SK-N-SH treated with all-trans-retinoic acid at 6 μM for 48 hours (cell line): ENCODE measurements around the gene ADAMTSL1.

ENCODE experiments used
- ATAC-seq: fragments of 200-7000 bp; cut with Tn5 transposase; 3 replicates; pipeline ENCODE4 v1.9.1; 2020; ENCODE audit warnings: mild to moderate bottlenecking, moderate library complexity
- ARNTL ChIP-seq: fragments of 450-650 bp; formaldehyde crosslinking; IDR thresholded peaks from 2 replicates; pipeline ENCODE4 v1.5.0; 2020; ENCODE audit warnings: low read depth, mild to moderate bottlenecking, moderate library complexity, borderline replicate concordance
- BACH2 ChIP-seq: fragments of 250-450 bp; sonication (Bioruptor Pico); IDR thresholded peaks from 2 replicates; pipeline ENCODE4 v1.9.0; 2021; ENCODE audit warnings: mild to moderate bottlenecking, borderline replicate concordance
- CREB5 ChIP-seq: fragments of 250-450 bp; sonication (Bioruptor Pico); IDR thresholded peaks from 2 replicates; pipeline ENCODE4 v1.5.1; 2020; ENCODE audit warnings: low read depth, mild to moderate bottlenecking, moderate library complexity
- CSDC2 ChIP-seq: fragments of 250-450 bp; sonication (Bioruptor Pico); IDR thresholded peaks from 2 replicates; pipeline ENCODE4 v1.5.0; 2020; ENCODE audit warnings: mild to moderate bottlenecking, moderate library complexity
- ESRRG ChIP-seq: fragments of 250-450 bp; sonication (Bioruptor Pico); IDR thresholded peaks from 2 replicates; pipeline ENCODE4 v1.6.1; 2021; ENCODE audit warnings: mild to moderate bottlenecking
- ISL1 ChIP-seq: fragments of 250-450 bp; sonication (Bioruptor Pico); IDR thresholded peaks from 2 replicates; pipeline ENCODE4 v2.1.2; 2022; ENCODE audit warnings: mild to moderate bottlenecking, moderate library complexity
- OSR1 ChIP-seq: fragments of 250-450 bp; sonication (Bioruptor Pico); IDR thresholded peaks from 2 replicates; pipeline ENCODE4 v1.8.0; 2022; ENCODE audit warnings: moderate library complexity, mild to moderate bottlenecking, inconsistent platforms
- RARB ChIP-seq: fragments of 250-450 bp; sonication (Bioruptor Pico); IDR thresholded peaks from 2 replicates; pipeline ENCODE4 v1.8.0; 2021; ENCODE audit warnings: mild to moderate bottlenecking, moderate library complexity
- SNAI2 ChIP-seq: fragments of 250-450 bp; sonication (Bioruptor Pico); IDR thresholded peaks from 2 replicates; pipeline ENCODE4 v1.5.0; 2020; ENCODE audit warnings: mild to moderate bottlenecking, moderate library complexity
- TCF4 ChIP-seq: fragments of 250-450 bp; sonication (Bioruptor Pico); IDR thresholded peaks from 2 replicates; pipeline ENCODE4 v1.8.0; 2021; ENCODE audit warnings: mild to moderate bottlenecking, moderate library complexity, borderline replicate concordance
- TOX ChIP-seq: fragments of 250-450 bp; sonication (Bioruptor Pico); IDR thresholded peaks from 2 replicates; pipeline ENCODE4 v1.8.0; 2021; ENCODE audit warnings: mild to moderate bottlenecking, moderate library complexity, borderline replicate concordance
- ZC3H10 ChIP-seq: fragments of 250-450 bp; sonication (Bioruptor Pico); IDR thresholded peaks from 2 replicates; pipeline ENCODE4 v1.5.1; 2021; ENCODE audit warnings: mild to moderate bottlenecking, moderate library complexity
- ZFP3 ChIP-seq: fragments of 250-450 bp; sonication (Bioruptor Pico); IDR thresholded peaks from 2 replicates; pipeline ENCODE4 v1.5.0; 2020; ENCODE audit warnings: mild to moderate bottlenecking, moderate library complexity
- ZFP30 ChIP-seq: fragments of 450-650 bp; formaldehyde crosslinking; IDR thresholded peaks from 2 replicates; pipeline ENCODE4 v1.5.0; 2022; ENCODE audit warnings: mild to moderate bottlenecking, moderate library complexity
- ZNF565 ChIP-seq: fragments of 450-650 bp; formaldehyde crosslinking; conservative IDR thresholded peaks from 2 replicates; pipeline ENCODE4 v1.5.0; 2020; ENCODE audit warnings: low read depth, mild to moderate bottlenecking, moderate library complexity
- ZNF70 ChIP-seq: fragments of 450-650 bp; formaldehyde crosslinking; IDR thresholded peaks from 2 replicates; pipeline ENCODE4 v1.5.0; 2020; ENCODE audit warnings: mild to moderate bottlenecking, moderate library complexity
- ZNF8 ChIP-seq: fragments of 450-650 bp; formaldehyde crosslinking; IDR thresholded peaks from 2 replicates; pipeline ENCODE4 v1.5.0; 2020; ENCODE audit warnings: mild to moderate bottlenecking, moderate library complexity
- TF ChIP-seq, protein P1 (sequence below): fragments of 250-450 bp; sonication (Bioruptor Pico); IDR thresholded peaks from 2 replicates; pipeline ENCODE4 v1.8.0; 2020; ENCODE audit warnings: mild to moderate bottlenecking, moderate library complexity, borderline replicate concordance
- TF ChIP-seq, protein P2 (sequence below): fragments of 250-450 bp; sonication (Bioruptor Pico); IDR thresholded peaks from 2 replicates; pipeline ENCODE4 v1.8.0; 2021; ENCODE audit warnings: low read depth, mild to moderate bottlenecking, moderate library complexity, borderline replicate concordance
- TF ChIP-seq, protein P3 (sequence below): fragments of 250-450 bp; sonication (Bioruptor Pico); IDR thresholded peaks from 2 replicates; pipeline ENCODE4 v1.5.0; 2020; ENCODE audit warnings: mild to moderate bottlenecking, moderate library complexity
- TF ChIP-seq, protein P4 (sequence below): fragments of 250-450 bp; sonication (Bioruptor Pico); IDR thresholded peaks from 2 replicates; pipeline ENCODE4 v1.5.1; 2021; ENCODE audit warnings: mild to moderate bottlenecking, moderate library complexity

Gene ADAMTSL1

GRCh38 chr9:18598969-18599368 is 125.0 kb downstream of the ADAMTSL1 start:
- no peak for ATAC-seq
- TF ChIP-seq ISL1 (CRISPR knock-in tag) (no peak), BACH2 (CRISPR knock-in tag) (no peak), CREB5 (no peak), ZNF70 (CRISPR knock-in tag) (no peak), ARNTL (CRISPR knock-in tag) (no peak)

- ATAC-seq: no peak
- TF ChIP-seq ZNF8 (no peak), RARB (CRISPR knock-in tag) (no peak), ZC3H10 (CRISPR knock-in tag) (no peak), ARNTL (CRISPR knock-in tag) (no peak), ZFP3 (CRISPR knock-in tag) (no peak), SNAI2 (CRISPR knock-in tag) (no peak), BACH2 (CRISPR knock-in tag) (no peak), TOX (CRISPR knock-in tag) (no peak), TCF4 (CRISPR knock-in tag) (no peak), ZNF565 (CRISPR knock-in tag) (no peak)
- TF ChIP-seq, protein P1, sequence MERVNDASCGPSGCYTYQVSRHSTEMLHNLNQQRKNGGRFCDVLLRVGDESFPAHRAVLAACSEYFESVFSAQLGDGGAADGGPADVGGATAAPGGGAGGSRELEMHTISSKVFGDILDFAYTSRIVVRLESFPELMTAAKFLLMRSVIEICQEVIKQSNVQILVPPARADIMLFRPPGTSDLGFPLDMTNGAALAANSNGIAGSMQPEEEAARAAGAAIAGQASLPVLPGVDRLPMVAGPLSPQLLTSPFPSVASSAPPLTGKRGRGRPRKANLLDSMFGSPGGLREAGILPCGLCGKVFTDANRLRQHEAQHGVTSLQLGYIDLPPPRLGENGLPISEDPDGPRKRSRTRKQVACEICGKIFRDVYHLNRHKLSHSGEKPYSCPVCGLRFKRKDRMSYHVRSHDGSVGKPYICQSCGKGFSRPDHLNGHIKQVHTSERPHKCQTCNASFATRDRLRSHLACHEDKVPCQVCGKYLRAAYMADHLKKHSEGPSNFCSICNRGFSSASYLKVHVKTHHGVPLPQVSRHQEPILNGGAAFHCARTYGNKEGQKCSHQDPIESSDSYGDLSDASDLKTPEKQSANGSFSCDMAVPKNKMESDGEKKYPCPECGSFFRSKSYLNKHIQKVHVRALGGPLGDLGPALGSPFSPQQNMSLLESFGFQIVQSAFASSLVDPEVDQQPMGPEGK (CRISPR knock-in tag): no peak
- TF ChIP-seq, protein P2, sequence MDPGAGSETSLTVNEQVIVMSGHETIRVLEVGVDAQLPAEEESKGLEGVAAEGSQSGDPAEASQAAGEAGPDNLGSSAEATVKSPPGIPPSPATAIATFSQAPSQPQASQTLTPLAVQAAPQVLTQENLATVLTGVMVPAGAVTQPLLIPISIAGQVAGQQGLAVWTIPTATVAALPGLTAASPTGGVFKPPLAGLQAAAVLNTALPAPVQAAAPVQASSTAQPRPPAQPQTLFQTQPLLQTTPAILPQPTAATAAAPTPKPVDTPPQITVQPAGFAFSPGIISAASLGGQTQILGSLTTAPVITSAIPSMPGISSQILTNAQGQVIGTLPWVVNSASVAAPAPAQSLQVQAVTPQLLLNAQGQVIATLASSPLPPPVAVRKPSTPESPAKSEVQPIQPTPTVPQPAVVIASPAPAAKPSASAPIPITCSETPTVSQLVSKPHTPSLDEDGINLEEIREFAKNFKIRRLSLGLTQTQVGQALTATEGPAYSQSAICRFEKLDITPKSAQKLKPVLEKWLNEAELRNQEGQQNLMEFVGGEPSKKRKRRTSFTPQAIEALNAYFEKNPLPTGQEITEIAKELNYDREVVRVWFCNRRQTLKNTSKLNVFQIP (CRISPR knock-in tag): no peak
Measured at GRCh38 chr9:18601026-18601425, 127.1 kb downstream of the ADAMTSL1 start.

GRCh38 chr9:18601956-18602355 is 128.0 kb downstream of the ADAMTSL1 start:
- no peak for ATAC-seq
- TF ChIP-seq TCF4 (CRISPR knock-in tag) (no peak), ESRRG (CRISPR knock-in tag) (no peak), ZFP30 (CRISPR knock-in tag) (no peak), ARNTL (CRISPR knock-in tag) (no peak), TOX (CRISPR knock-in tag) (no peak), ZFP3 (CRISPR knock-in tag) (no peak), OSR1 (CRISPR knock-in tag) (no peak), ZNF70 (CRISPR knock-in tag) (no peak)
- TF ChIP-seq, protein P3, sequence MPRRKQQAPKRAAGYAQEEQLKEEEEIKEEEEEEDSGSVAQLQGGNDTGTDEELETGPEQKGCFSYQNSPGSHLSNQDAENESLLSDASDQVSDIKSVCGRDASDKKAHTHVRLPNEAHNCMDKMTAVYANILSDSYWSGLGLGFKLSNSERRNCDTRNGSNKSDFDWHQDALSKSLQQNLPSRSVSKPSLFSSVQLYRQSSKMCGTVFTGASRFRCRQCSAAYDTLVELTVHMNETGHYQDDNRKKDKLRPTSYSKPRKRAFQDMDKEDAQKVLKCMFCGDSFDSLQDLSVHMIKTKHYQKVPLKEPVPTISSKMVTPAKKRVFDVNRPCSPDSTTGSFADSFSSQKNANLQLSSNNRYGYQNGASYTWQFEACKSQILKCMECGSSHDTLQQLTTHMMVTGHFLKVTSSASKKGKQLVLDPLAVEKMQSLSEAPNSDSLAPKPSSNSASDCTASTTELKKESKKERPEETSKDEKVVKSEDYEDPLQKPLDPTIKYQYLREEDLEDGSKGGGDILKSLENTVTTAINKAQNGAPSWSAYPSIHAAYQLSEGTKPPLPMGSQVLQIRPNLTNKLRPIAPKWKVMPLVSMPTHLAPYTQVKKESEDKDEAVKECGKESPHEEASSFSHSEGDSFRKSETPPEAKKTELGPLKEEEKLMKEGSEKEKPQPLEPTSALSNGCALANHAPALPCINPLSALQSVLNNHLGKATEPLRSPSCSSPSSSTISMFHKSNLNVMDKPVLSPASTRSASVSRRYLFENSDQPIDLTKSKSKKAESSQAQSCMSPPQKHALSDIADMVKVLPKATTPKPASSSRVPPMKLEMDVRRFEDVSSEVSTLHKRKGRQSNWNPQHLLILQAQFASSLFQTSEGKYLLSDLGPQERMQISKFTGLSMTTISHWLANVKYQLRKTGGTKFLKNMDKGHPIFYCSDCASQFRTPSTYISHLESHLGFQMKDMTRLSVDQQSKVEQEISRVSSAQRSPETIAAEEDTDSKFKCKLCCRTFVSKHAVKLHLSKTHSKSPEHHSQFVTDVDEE (CRISPR knock-in tag): no peak
- TF ChIP-seq, all 23 proteins: peak for 0

DNA sequence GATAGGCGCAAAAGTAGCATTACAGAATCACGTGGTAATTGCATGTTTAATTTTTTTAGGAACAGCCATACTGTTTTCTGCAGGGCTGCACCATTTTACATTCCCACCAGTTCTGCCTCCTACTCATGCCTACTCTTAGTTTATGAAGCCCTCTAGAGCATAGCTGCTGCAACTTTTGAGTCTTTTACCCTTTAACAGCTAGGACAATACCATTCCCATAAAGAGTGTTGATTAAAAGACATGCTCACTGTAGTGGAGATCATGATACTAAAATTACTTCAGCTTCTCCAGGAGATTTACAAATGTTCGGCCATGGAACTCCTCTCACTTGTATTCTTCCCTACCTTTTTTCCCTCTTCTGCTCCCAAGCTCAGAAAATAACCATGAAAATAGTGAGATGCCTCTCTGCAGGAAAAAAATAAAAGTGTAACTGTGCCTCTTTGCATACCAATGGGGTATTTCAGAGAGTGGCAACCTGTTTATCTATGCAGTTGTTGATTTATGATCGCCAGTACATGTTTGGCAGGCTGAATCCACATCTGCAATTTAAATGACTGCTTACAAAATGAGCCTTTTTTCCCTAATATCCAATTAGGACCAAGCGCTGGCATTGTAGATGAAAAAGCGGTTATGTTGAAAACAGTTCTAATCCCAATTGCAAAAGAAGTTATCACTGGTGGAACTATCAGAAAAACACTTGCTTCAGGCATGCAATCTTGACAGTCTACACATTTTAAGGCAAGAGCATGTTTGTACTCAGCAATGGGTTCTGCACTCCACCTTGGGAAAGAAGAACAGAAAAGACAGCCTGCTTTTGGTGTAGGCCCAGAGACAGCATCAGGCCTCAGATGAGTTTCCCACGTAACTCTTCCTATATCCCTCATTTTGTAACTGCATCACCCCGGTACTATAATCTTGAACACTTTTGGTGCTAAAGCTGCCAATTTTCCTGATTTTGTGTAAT is 131.1 kb downstream of the ADAMTSL1 start:
- no peak for ATAC-seq
- TF ChIP-seq CREB5: no peak
- no peak for TF ChIP-seq ISL1 (CRISPR knock-in tag)
- no peak for TF ChIP-seq ZNF565 (CRISPR knock-in tag)
- TF ChIP-seq ZNF70 (CRISPR knock-in tag): no peak
- TF ChIP-seq CSDC2 (CRISPR knock-in tag): no peak
- TF ChIP-seq, protein P3 (CRISPR knock-in tag): no peak
- TF ChIP-seq, protein P4, sequence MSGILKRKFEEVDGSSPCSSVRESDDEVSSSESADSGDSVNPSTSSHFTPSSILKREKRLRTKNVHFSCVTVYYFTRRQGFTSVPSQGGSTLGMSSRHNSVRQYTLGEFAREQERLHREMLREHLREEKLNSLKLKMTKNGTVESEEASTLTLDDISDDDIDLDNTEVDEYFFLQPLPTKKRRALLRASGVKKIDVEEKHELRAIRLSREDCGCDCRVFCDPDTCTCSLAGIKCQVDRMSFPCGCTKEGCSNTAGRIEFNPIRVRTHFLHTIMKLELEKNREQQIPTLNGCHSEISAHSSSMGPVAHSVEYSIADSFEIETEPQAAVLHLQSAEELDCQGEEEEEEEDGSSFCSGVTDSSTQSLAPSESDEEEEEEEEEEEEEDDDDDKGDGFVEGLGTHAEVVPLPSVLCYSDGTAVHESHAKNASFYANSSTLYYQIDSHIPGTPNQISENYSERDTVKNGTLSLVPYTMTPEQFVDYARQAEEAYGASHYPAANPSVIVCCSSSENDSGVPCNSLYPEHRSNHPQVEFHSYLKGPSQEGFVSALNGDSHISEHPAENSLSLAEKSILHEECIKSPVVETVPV: no peak
